H9 (cell line): Measurements from ENCODE around the gene TPPP2. TPM values are rescaled to one million over a fixed set of nuclear protein-coding genes. Genes with fewer than 3 reads are reported as not detected.

Source experiments
- DNase-seq: peaks from one replicate; pipeline ENCODE4 v3.0.0-alpha.2; 2017
- H2AFZ ChIP-seq: one replicate; pipeline ENCODE4 v1.6.1; 2013; ENCODE audit warnings: mild to moderate bottlenecking, low read length, control low read depth, moderate library complexity
- H2AK5ac ChIP-seq: 2 replicates; pipeline ENCODE4 v1.6.1; 2013; ENCODE audit warnings: low read length, control low read depth, mixed read lengths; ENCODE audit not compliant: insufficient read length
- H2BK120ac ChIP-seq: one replicate; pipeline ENCODE4 v1.6.1; 2013; ENCODE audit warnings: low read depth, mild to moderate bottlenecking, low read length, control low read depth, inconsistent platforms; ENCODE audit not compliant: poor library complexity, severe bottlenecking
- H2BK12ac ChIP-seq: 2 replicates; pipeline ENCODE4 v1.6.1; 2013; ENCODE audit warnings: low read length, control low read depth, mixed read lengths, low read depth; ENCODE audit not compliant: insufficient read length
- H2BK15ac ChIP-seq: 2 replicates; pipeline ENCODE4 v1.6.1; 2013; ENCODE audit warnings: low read depth, low read length, control low read depth
- H2BK20ac ChIP-seq: one replicate; pipeline ENCODE4 v1.6.1; 2013; ENCODE audit warnings: low read depth, mild to moderate bottlenecking, low read length, control low read depth, inconsistent platforms; ENCODE audit not compliant: poor library complexity, severe bottlenecking
- H2BK5ac ChIP-seq: 2 replicates; pipeline ENCODE4 v1.6.1; 2013; ENCODE audit warnings: low read length, control low read depth, mixed read lengths; ENCODE audit not compliant: insufficient read length
- H3K14ac ChIP-seq: 2 replicates; pipeline ENCODE4 v1.6.1; 2013; ENCODE audit warnings: low read length, control low read depth; ENCODE audit not compliant: insufficient read depth
- H3K18ac ChIP-seq: 2 replicates; pipeline ENCODE4 v1.6.1; 2013; ENCODE audit warnings: low read depth, mild to moderate bottlenecking, mixed read lengths, low read length, control low read depth; ENCODE audit not compliant: insufficient read length
- H3K23ac ChIP-seq: 2 replicates; pipeline ENCODE4 v1.6.1; 2013; ENCODE audit warnings: low read length, control low read depth, mixed read lengths, low read depth; ENCODE audit not compliant: insufficient read length
- H3K23me2 ChIP-seq: 2 replicates; pipeline ENCODE4 v1.6.1; 2013; ENCODE audit warnings: low read depth, mild to moderate bottlenecking, mixed read lengths, low read length, control low read depth; ENCODE audit not compliant: insufficient read length, poor library complexity, severe bottlenecking
- H3K27ac ChIP-seq: 2 replicates; pipeline ENCODE4 v1.5.1; 2013; ENCODE audit warnings: low read length, control low read depth, mixed read lengths, low read depth; ENCODE audit not compliant: insufficient read length
- H3K27me3 ChIP-seq: 2 replicates; pipeline ENCODE4 v1.6.1; 2013; ENCODE audit warnings: low read length, control low read depth, inconsistent platforms; ENCODE audit not compliant: insufficient read depth
- H3K4ac ChIP-seq: 2 replicates; pipeline ENCODE4 v1.6.1; 2013; ENCODE audit warnings: low read depth, mild to moderate bottlenecking, control low read depth, inconsistent platforms, low read length, moderate library complexity
- H3K4me1 ChIP-seq: 2 replicates; pipeline ENCODE4 v1.6.1; 2013; ENCODE audit warnings: low read length, control low read depth, inconsistent platforms; ENCODE audit not compliant: insufficient read depth
- H3K4me2 ChIP-seq: 2 replicates; pipeline ENCODE4 v1.6.1; 2013; ENCODE audit warnings: low read length, control low read depth, mixed read lengths; ENCODE audit not compliant: insufficient read length, insufficient read depth
- H3K56ac ChIP-seq: 2 replicates; pipeline ENCODE4 v1.6.1; 2013; ENCODE audit warnings: low read depth, mild to moderate bottlenecking, mixed read lengths, low read length, control low read depth; ENCODE audit not compliant: insufficient read length
- H3K79me1 ChIP-seq: 2 replicates; pipeline ENCODE4 v1.6.1; 2013; ENCODE audit warnings: low read depth, mild to moderate bottlenecking, moderate library complexity, low read length, control low read depth, inconsistent platforms; ENCODE audit not compliant: insufficient read depth, poor library complexity, severe bottlenecking
- H3K79me2 ChIP-seq: 2 replicates; pipeline ENCODE4 v1.6.1; 2013; ENCODE audit warnings: low read length, control low read depth, inconsistent platforms; ENCODE audit not compliant: insufficient read depth
- H3K9ac ChIP-seq: 2 replicates; pipeline ENCODE4 v1.6.1; 2013; ENCODE audit warnings: low read length, control low read depth, mixed read lengths; ENCODE audit not compliant: insufficient read length; ENCODE audit errors: extremely low read depth
- H3K9me3 ChIP-seq: one replicate; pipeline ENCODE4 v1.6.1; 2013; ENCODE audit warnings: low read depth, low read length, inconsistent platforms; ENCODE audit not compliant: control insufficient read depth
- H3T11ph ChIP-seq: one replicate; pipeline ENCODE4 v1.6.1; 2013; ENCODE audit warnings: mild to moderate bottlenecking, low read length, control low read depth, inconsistent platforms
- H4K20me1 ChIP-seq: one replicate; pipeline ENCODE4 v1.6.1; 2013; ENCODE audit not compliant: control insufficient read depth, insufficient read length, insufficient read depth
- H4K5ac ChIP-seq: 2 replicates; pipeline ENCODE4 v1.6.1; 2013; ENCODE audit warnings: low read depth, mild to moderate bottlenecking, mixed read lengths, low read length, control low read depth; ENCODE audit not compliant: insufficient read length
- H4K8ac ChIP-seq: replicated peaks from 2 replicates; pipeline ENCODE4 v1.6.1; 2013; ENCODE audit warnings: low read length, control low read depth, mixed read lengths, low read depth; ENCODE audit not compliant: insufficient read length
- H4K91ac ChIP-seq: 2 replicates; pipeline ENCODE4 v1.6.1; 2013; ENCODE audit warnings: low read depth, mild to moderate bottlenecking, moderate library complexity, mixed read lengths, low read length, control low read depth; ENCODE audit not compliant: insufficient read length
- H3K27ac Mint-ChIP-seq, 3 experiments: 2 replicates in 2 of 3; 3 replicates in 1 of 3; pipeline ENCODE4 v1.8.0; 2020 to 2021; ENCODE audit warnings: mixed read lengths in 3 of 3, mild to moderate bottlenecking in 1 of 3, moderate library complexity in 1 of 3
- H3K27me3 Mint-ChIP-seq: 2 replicates; pipeline ENCODE4 v1.8.0; 2021; ENCODE audit warnings: low read depth, mild to moderate bottlenecking, moderate library complexity, mixed read lengths
- H3K36me3 Mint-ChIP-seq, 3 experiments: 2 replicates in 2 of 3; 3 replicates in 1 of 3; pipeline ENCODE4 v1.8.0; 2020 to 2021; ENCODE audit warnings: low read depth in 3 of 3, mixed read lengths in 3 of 3; ENCODE audit not compliant: insufficient read depth in 1 of 3
- H3K4me1 Mint-ChIP-seq, 2 experiments: 2 replicates each; pipeline ENCODE4 v1.8.0; 2020; ENCODE audit warnings: mixed read lengths in 2 of 2
- H3K4me3 Mint-ChIP-seq, 2 experiments: 2 replicates in 1 of 2; 3 replicates in 1 of 2; pipeline ENCODE4 v1.8.0; 2020 to 2021; ENCODE audit warnings: mild to moderate bottlenecking in 2 of 2, mixed read lengths in 2 of 2, moderate library complexity in 1 of 2
- H3K9me3 Mint-ChIP-seq, 2 experiments: 2 replicates in 1 of 2; 3 replicates in 1 of 2; pipeline ENCODE4 v1.8.0; 2020; ENCODE audit warnings: mild to moderate bottlenecking in 2 of 2, mixed read lengths in 2 of 2, moderate library complexity in 1 of 2
- CTCF ChIP-seq: fragments of 200-600 bp; sonication (generic); conservative IDR thresholded peaks from 3 replicates; pipeline ENCODE4 v1.8.0; 2021; ENCODE audit warnings: antibody characterized with exemption, mild to moderate bottlenecking
- WGBS: extraction: QIAGEN DNeasy Blood & Tissue Kit; methylation state at CpG from one replicate; pipeline ENCODE4 v1.1.7; 2013; ENCODE audit warnings: missing lambda C conversion rate, low lambda C conversion rate, mixed read lengths; ENCODE audit not compliant: insufficient read length; ENCODE audit errors: extremely low coverage; 5-methylcytosine and 5-hydroxymethylcytosine counted together
- total RNA-seq: library from RNA; stranded (reverse); gene quantifications from 2 replicates; pipeline ENCODE4 v1.2.1, GENCODE V29; 2021

TPPP2 gene
- total RNA-seq, 1 experiment from 2014 or later: not detected

GRCh38 chr14:20989787-20990600, 40.0 kb upstream of the TPPP2 start, which contains the start of gene METTL17:
TSS of gene METTL17 (plus strand) at chr14:20989980. CDS start at chr14:20990003, 23 bp downstream.
- no peak within 1 kb of the TSS for H2AK5ac ChIP-seq

More at GRCh38 chr14:20989787-20990600, 40.0 kb upstream of the TPPP2 start, which contains the start of gene METTL17:
- Mint-ChIP-seq H3K4me3 (peak within 1 kb of the TSS; percentile 94 to 95), H3K36me3 (peaks cover 23 to 37% (median 36%) of the 10 kb centered on the region in 3 experiments; a peak in 6 of 7 replicates), H3K27me3 (peaks cover 6% of the 10 kb centered on the region), H3K27ac (peak within 1 kb of the TSS; percentile 90 to 98 (median 92); a peak in 6 of 7 replicates), H3K9me3 (no peaks in the 10 kb centered on the region), H3K4me1 (peaks cover 9 to 12% of the 10 kb centered on the region in 2 experiments)
- H3K23ac ChIP-seq: no peak within 1 kb of the TSS
- H3T11ph ChIP-seq: no peak within 1 kb of the TSS
- no peak within 1 kb of the TSS for H3K56ac ChIP-seq
- H3K14ac ChIP-seq: no peak within 1 kb of the TSS
- DNase-seq: peak; percentile 96
- no CpG with 5 or more reads among the region's 42 CpGs for WGBS
- no peak within 1 kb of the TSS for H2BK5ac ChIP-seq
- no peaks in the 10 kb centered on the region for H3K27me3 ChIP-seq
- H3K79me1 ChIP-seq: no peaks in the 10 kb centered on the region
- H3K18ac ChIP-seq: no peak within 1 kb of the TSS
- H2BK15ac ChIP-seq: no peak within 1 kb of the TSS
- peak; percentile 65 for TF ChIP-seq CTCF
- H3K9me3 ChIP-seq: no peaks in the 10 kb centered on the region
- H3K4me1 ChIP-seq: peaks cover 3% of the 10 kb centered on the region
- no peaks in the 10 kb centered on the region for H3K23me2 ChIP-seq
- no peak within 1 kb of the TSS for H4K5ac ChIP-seq
- no peak within 1 kb of the TSS for H4K8ac ChIP-seq
- no peaks in the 10 kb centered on the region for H4K20me1 ChIP-seq
- H2BK120ac ChIP-seq: no peak within 1 kb of the TSS
- peak within 1 kb of the TSS; percentile 70 for H3K4me2 ChIP-seq
- H3K79me2 ChIP-seq: no peaks in the 10 kb centered on the region; the same call in 1 of the 2 replicates
- H3K9ac ChIP-seq: peak within 1 kb of the TSS; percentile 53
- H3K27ac ChIP-seq: no peak within 1 kb of the TSS
- no peak within 1 kb of the TSS for H2BK12ac ChIP-seq
- H2AFZ ChIP-seq: no peak within 1 kb of the TSS
- H2BK20ac ChIP-seq: no peak within 1 kb of the TSS
- no peak within 1 kb of the TSS for H4K91ac ChIP-seq
- no peak within 1 kb of the TSS for H3K4ac ChIP-seq
